ENCODE results near the gene PCSK9.

DNA sequence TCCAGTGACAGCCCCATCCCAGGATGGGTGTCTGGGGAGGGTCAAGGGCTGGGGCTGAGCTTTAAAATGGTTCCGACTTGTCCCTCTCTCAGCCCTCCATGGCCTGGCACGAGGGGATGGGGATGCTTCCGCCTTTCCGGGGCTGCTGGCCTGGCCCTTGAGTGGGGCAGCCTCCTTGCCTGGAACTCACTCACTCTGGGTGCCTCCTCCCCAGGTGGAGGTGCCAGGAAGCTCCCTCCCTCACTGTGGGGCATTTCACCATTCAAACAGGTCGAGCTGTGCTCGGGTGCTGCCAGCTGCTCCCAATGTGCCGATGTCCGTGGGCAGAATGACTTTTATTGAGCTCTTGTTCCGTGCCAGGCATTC lies 24.2 kb downstream of the PCSK9 start:
- TF ChIP-seq, protein P1, sequence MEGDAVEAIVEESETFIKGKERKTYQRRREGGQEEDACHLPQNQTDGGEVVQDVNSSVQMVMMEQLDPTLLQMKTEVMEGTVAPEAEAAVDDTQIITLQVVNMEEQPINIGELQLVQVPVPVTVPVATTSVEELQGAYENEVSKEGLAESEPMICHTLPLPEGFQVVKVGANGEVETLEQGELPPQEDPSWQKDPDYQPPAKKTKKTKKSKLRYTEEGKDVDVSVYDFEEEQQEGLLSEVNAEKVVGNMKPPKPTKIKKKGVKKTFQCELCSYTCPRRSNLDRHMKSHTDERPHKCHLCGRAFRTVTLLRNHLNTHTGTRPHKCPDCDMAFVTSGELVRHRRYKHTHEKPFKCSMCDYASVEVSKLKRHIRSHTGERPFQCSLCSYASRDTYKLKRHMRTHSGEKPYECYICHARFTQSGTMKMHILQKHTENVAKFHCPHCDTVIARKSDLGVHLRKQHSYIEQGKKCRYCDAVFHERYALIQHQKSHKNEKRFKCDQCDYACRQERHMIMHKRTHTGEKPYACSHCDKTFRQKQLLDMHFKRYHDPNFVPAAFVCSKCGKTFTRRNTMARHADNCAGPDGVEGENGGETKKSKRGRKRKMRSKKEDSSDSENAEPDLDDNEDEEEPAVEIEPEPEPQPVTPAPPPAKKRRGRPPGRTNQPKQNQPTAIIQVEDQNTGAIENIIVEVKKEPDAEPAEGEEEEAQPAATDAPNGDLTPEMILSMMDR (conservative IDR thresholded peaks at IDR 0.05 in 1 of 2, IDR thresholded peaks at IDR 0.05 in 1 of 2; ENCODE audit: extremely low read depth in 1 of 2, insufficient read depth in 1 of 2, low read depth in 1 of 2, low read length in 2 of 2): no peak
- TF ChIP-seq EZH2 (IDR thresholded peaks at IDR 0.05; ENCODE audit: borderline replicate concordance, low read length): no peak
